H9 (cell line): ENCODE data around the gene TEF. TPM values are rescaled to one million over a fixed set of nuclear protein-coding genes. Genes with fewer than 3 reads are reported as not detected.

Source experiments
- DNase-seq: peaks from one replicate; pipeline ENCODE4 v3.0.0-alpha.2; 2017
- H2AFZ ChIP-seq: one replicate; pipeline ENCODE4 v1.6.1; 2013; ENCODE audit warnings: mild to moderate bottlenecking, low read length, control low read depth, moderate library complexity
- H2AK5ac ChIP-seq: 2 replicates; pipeline ENCODE4 v1.6.1; 2013; ENCODE audit warnings: low read length, control low read depth, mixed read lengths; ENCODE audit not compliant: insufficient read length
- H2BK120ac ChIP-seq: one replicate; pipeline ENCODE4 v1.6.1; 2013; ENCODE audit warnings: low read depth, mild to moderate bottlenecking, low read length, control low read depth, inconsistent platforms; ENCODE audit not compliant: poor library complexity, severe bottlenecking
- H2BK12ac ChIP-seq: 2 replicates; pipeline ENCODE4 v1.6.1; 2013; ENCODE audit warnings: low read length, control low read depth, mixed read lengths, low read depth; ENCODE audit not compliant: insufficient read length
- H2BK15ac ChIP-seq: 2 replicates; pipeline ENCODE4 v1.6.1; 2013; ENCODE audit warnings: low read depth, low read length, control low read depth
- H2BK20ac ChIP-seq: one replicate; pipeline ENCODE4 v1.6.1; 2013; ENCODE audit warnings: low read depth, mild to moderate bottlenecking, low read length, control low read depth, inconsistent platforms; ENCODE audit not compliant: poor library complexity, severe bottlenecking
- H2BK5ac ChIP-seq: 2 replicates; pipeline ENCODE4 v1.6.1; 2013; ENCODE audit warnings: low read length, control low read depth, mixed read lengths; ENCODE audit not compliant: insufficient read length
- H3K14ac ChIP-seq: 2 replicates; pipeline ENCODE4 v1.6.1; 2013; ENCODE audit warnings: low read length, control low read depth; ENCODE audit not compliant: insufficient read depth
- H3K18ac ChIP-seq: 2 replicates; pipeline ENCODE4 v1.6.1; 2013; ENCODE audit warnings: low read depth, mild to moderate bottlenecking, mixed read lengths, low read length, control low read depth; ENCODE audit not compliant: insufficient read length
- H3K23ac ChIP-seq: 2 replicates; pipeline ENCODE4 v1.6.1; 2013; ENCODE audit warnings: low read length, control low read depth, mixed read lengths, low read depth; ENCODE audit not compliant: insufficient read length
- H3K23me2 ChIP-seq: 2 replicates; pipeline ENCODE4 v1.6.1; 2013; ENCODE audit warnings: low read depth, mild to moderate bottlenecking, mixed read lengths, low read length, control low read depth; ENCODE audit not compliant: insufficient read length, poor library complexity, severe bottlenecking
- H3K27ac ChIP-seq: 2 replicates; pipeline ENCODE4 v1.5.1; 2013; ENCODE audit warnings: low read length, control low read depth, mixed read lengths, low read depth; ENCODE audit not compliant: insufficient read length
- H3K27me3 ChIP-seq: 2 replicates; pipeline ENCODE4 v1.6.1; 2013; ENCODE audit warnings: low read length, control low read depth, inconsistent platforms; ENCODE audit not compliant: insufficient read depth
- H3K4ac ChIP-seq: 2 replicates; pipeline ENCODE4 v1.6.1; 2013; ENCODE audit warnings: low read depth, mild to moderate bottlenecking, control low read depth, inconsistent platforms, low read length, moderate library complexity
- H3K4me1 ChIP-seq: 2 replicates; pipeline ENCODE4 v1.6.1; 2013; ENCODE audit warnings: low read length, control low read depth, inconsistent platforms; ENCODE audit not compliant: insufficient read depth
- H3K4me2 ChIP-seq: 2 replicates; pipeline ENCODE4 v1.6.1; 2013; ENCODE audit warnings: low read length, control low read depth, mixed read lengths; ENCODE audit not compliant: insufficient read length, insufficient read depth
- H3K56ac ChIP-seq: 2 replicates; pipeline ENCODE4 v1.6.1; 2013; ENCODE audit warnings: low read depth, mild to moderate bottlenecking, mixed read lengths, low read length, control low read depth; ENCODE audit not compliant: insufficient read length
- H3K79me1 ChIP-seq: 2 replicates; pipeline ENCODE4 v1.6.1; 2013; ENCODE audit warnings: low read depth, mild to moderate bottlenecking, moderate library complexity, low read length, control low read depth, inconsistent platforms; ENCODE audit not compliant: insufficient read depth, poor library complexity, severe bottlenecking
- H3K79me2 ChIP-seq: 2 replicates; pipeline ENCODE4 v1.6.1; 2013; ENCODE audit warnings: low read length, control low read depth, inconsistent platforms; ENCODE audit not compliant: insufficient read depth
- H3K9ac ChIP-seq: 2 replicates; pipeline ENCODE4 v1.6.1; 2013; ENCODE audit warnings: low read length, control low read depth, mixed read lengths; ENCODE audit not compliant: insufficient read length; ENCODE audit errors: extremely low read depth
- H3K9me3 ChIP-seq: one replicate; pipeline ENCODE4 v1.6.1; 2013; ENCODE audit warnings: low read depth, low read length, inconsistent platforms; ENCODE audit not compliant: control insufficient read depth
- H3T11ph ChIP-seq: one replicate; pipeline ENCODE4 v1.6.1; 2013; ENCODE audit warnings: mild to moderate bottlenecking, low read length, control low read depth, inconsistent platforms
- H4K20me1 ChIP-seq: one replicate; pipeline ENCODE4 v1.6.1; 2013; ENCODE audit not compliant: control insufficient read depth, insufficient read length, insufficient read depth
- H4K5ac ChIP-seq: 2 replicates; pipeline ENCODE4 v1.6.1; 2013; ENCODE audit warnings: low read depth, mild to moderate bottlenecking, mixed read lengths, low read length, control low read depth; ENCODE audit not compliant: insufficient read length
- H4K8ac ChIP-seq: replicated peaks from 2 replicates; pipeline ENCODE4 v1.6.1; 2013; ENCODE audit warnings: low read length, control low read depth, mixed read lengths, low read depth; ENCODE audit not compliant: insufficient read length
- H4K91ac ChIP-seq: 2 replicates; pipeline ENCODE4 v1.6.1; 2013; ENCODE audit warnings: low read depth, mild to moderate bottlenecking, moderate library complexity, mixed read lengths, low read length, control low read depth; ENCODE audit not compliant: insufficient read length
- H3K27ac Mint-ChIP-seq, 3 experiments: 2 replicates in 2 of 3; 3 replicates in 1 of 3; pipeline ENCODE4 v1.8.0; 2020 to 2021; ENCODE audit warnings: mixed read lengths in 3 of 3, mild to moderate bottlenecking in 1 of 3, moderate library complexity in 1 of 3
- H3K27me3 Mint-ChIP-seq: 2 replicates; pipeline ENCODE4 v1.8.0; 2021; ENCODE audit warnings: low read depth, mild to moderate bottlenecking, moderate library complexity, mixed read lengths
- H3K36me3 Mint-ChIP-seq, 3 experiments: 2 replicates in 2 of 3; 3 replicates in 1 of 3; pipeline ENCODE4 v1.8.0; 2020 to 2021; ENCODE audit warnings: low read depth in 3 of 3, mixed read lengths in 3 of 3; ENCODE audit not compliant: insufficient read depth in 1 of 3
- H3K4me1 Mint-ChIP-seq, 2 experiments: 2 replicates each; pipeline ENCODE4 v1.8.0; 2020; ENCODE audit warnings: mixed read lengths in 2 of 2
- H3K4me3 Mint-ChIP-seq, 2 experiments: 2 replicates in 1 of 2; 3 replicates in 1 of 2; pipeline ENCODE4 v1.8.0; 2020 to 2021; ENCODE audit warnings: mild to moderate bottlenecking in 2 of 2, mixed read lengths in 2 of 2, moderate library complexity in 1 of 2
- H3K9me3 Mint-ChIP-seq, 2 experiments: 2 replicates in 1 of 2; 3 replicates in 1 of 2; pipeline ENCODE4 v1.8.0; 2020; ENCODE audit warnings: mild to moderate bottlenecking in 2 of 2, mixed read lengths in 2 of 2, moderate library complexity in 1 of 2
- WGBS: extraction: QIAGEN DNeasy Blood & Tissue Kit; methylation state at CpG from one replicate; pipeline ENCODE4 v1.1.7; 2013; ENCODE audit warnings: missing lambda C conversion rate, low lambda C conversion rate, mixed read lengths; ENCODE audit not compliant: insufficient read length; ENCODE audit errors: extremely low coverage; 5-methylcytosine and 5-hydroxymethylcytosine counted together
- total RNA-seq: library from RNA; stranded (reverse); gene quantifications from 2 replicates; pipeline ENCODE4 v1.2.1, GENCODE V29; 2021
- TF ChIP-seq, protein P1 (sequence below): fragments of 200-600 bp; sonication (generic); conservative IDR thresholded peaks from 3 replicates; pipeline ENCODE4 v1.8.0; 2021; ENCODE audit warnings: antibody characterized with exemption, mild to moderate bottlenecking

TEF gene
- total RNA-seq, 1 experiment from 2014 or later = 17.9 TPM

- Histone ChIP-seq H4K5ac (no peak overlapping the region), H3K9me3 (no peaks in the 10 kb centered on the region), H3K27ac (no peak overlapping the region), H3K79me1 (no peaks in the 10 kb centered on the region), H2AFZ (no peak overlapping the region), H2BK120ac (no peak overlapping the region), H3T11ph (no peak overlapping the region), H3K4me1 (no peaks in the 10 kb centered on the region), H2BK5ac (no peak overlapping the region), H4K8ac (no peak overlapping the region), H3K27me3 (no peaks in the 10 kb centered on the region), H3K23ac (no peak overlapping the region), H3K4ac (no peak overlapping the region), H3K4me2 (no peak overlapping the region), H3K9ac (no peak overlapping the region), H4K91ac (no peak overlapping the region), H2BK12ac (no peak overlapping the region), H3K79me2 (no peaks in the 10 kb centered on the region), H3K14ac (no peak overlapping the region), H2AK5ac (no peak overlapping the region), H3K18ac (no peak overlapping the region), H2BK15ac (no peak overlapping the region), H4K20me1 (no peaks in the 10 kb centered on the region), H2BK20ac (no peak overlapping the region), H3K23me2 (peaks cover 5% of the 10 kb centered on the region), H3K56ac (no peak overlapping the region)
- Mint-ChIP-seq H3K27me3 (no peaks in the 10 kb centered on the region), H3K36me3 (peaks cover 2 to 40% (median 37%) of the 10 kb centered on the region in 3 experiments; a peak in 5 of 7 replicates), H3K4me1 (peaks cover 16 to 20% of the 10 kb centered on the region in 2 experiments), H3K4me3 (no peak overlapping the region), H3K9me3 (no peaks in the 10 kb centered on the region), H3K27ac (no peak overlapping the region; a peak in 1 of 7 replicates)
- WGBS = no CpG with 5 or more reads among the region's 7 CpGs
- no peak for DNase-seq
- TF ChIP-seq, protein P1, sequence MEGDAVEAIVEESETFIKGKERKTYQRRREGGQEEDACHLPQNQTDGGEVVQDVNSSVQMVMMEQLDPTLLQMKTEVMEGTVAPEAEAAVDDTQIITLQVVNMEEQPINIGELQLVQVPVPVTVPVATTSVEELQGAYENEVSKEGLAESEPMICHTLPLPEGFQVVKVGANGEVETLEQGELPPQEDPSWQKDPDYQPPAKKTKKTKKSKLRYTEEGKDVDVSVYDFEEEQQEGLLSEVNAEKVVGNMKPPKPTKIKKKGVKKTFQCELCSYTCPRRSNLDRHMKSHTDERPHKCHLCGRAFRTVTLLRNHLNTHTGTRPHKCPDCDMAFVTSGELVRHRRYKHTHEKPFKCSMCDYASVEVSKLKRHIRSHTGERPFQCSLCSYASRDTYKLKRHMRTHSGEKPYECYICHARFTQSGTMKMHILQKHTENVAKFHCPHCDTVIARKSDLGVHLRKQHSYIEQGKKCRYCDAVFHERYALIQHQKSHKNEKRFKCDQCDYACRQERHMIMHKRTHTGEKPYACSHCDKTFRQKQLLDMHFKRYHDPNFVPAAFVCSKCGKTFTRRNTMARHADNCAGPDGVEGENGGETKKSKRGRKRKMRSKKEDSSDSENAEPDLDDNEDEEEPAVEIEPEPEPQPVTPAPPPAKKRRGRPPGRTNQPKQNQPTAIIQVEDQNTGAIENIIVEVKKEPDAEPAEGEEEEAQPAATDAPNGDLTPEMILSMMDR = no peak
Measured at GRCh38 chr22:41387341-41387740, 5.6 kb downstream of the TEF start.
